Measurements from ENCODE around the gene TRAPPC12. TPM values are rescaled to one million over a fixed set of nuclear protein-coding genes. Genes with fewer than 3 reads are reported as not detected.

Gene TRAPPC12
- total RNA-seq, 1 donor from 2014 or later: 94.8 TPM

DNA sequence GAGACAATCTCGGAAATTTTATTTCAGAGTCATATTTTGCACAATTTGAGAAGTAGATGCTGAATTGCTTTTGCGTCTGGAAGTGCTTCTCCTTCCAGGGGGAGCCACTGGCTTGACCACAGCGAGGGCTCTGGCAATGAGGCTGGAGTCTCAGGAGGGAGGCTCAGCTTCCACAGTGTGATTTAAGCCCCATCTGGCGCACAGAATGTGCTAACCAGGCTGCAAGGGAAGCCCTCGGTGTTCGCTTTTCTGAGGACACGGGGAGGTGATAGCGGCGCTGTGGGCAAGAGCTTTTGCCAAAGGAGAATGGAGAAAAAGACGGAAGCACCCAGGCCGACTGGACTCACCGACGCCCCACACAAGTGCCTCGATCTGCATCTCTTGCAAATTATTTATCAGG lies 87.5 kb downstream of the TRAPPC12 start:
- TF ChIP-seq CTCF (IDR thresholded peaks at IDR 0.05) (no peak), POLR2AphosphoS5 (IDR thresholded peaks at IDR 0.05; ENCODE audit: insufficient read depth in 1 of 2, low read depth in 1 of 2) (no peak), POLR2A (IDR thresholded peaks at IDR 0.05) (no peak)
- H3K4me1 ChIP-seq: peaks cover 19% of the 10 kb centered on the region
- H3K27ac ChIP-seq: no peak overlapping the region
- H3K27me3 ChIP-seq: no peaks in the 10 kb centered on the region
- H3K9me3 ChIP-seq: no peaks in the 10 kb centered on the region
- no peak overlapping the region for H3K4me3 ChIP-seq
- intact Hi-C loops (cut with DNase I): no loop called here
- DNase-seq (ENCODE audit: extremely low spot score in 2 of 2): no peak
- H3K36me3 ChIP-seq: peaks cover 0 to 49% of the 10 kb centered on the region in 2 donors

DNA sequence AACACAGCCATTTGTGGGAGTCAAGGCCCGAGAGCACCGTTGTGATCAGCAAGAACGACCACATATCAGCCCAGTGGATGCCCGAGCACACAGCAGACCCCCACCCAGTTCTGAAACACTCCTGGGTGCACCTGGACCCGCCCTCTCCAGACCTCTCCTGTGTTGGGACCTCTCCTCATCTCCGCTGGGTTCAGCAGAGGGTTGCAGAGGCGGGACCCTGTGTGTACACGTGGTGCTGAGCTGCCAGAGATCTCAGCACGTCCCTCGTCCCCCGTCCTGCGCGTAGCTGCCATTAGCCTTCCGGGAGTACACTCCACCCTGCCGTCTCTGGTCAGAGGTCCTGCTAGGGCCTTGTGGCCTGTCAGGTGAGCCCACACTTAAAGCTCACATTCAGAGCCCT lies 88.2 kb downstream of the TRAPPC12 start:
- no peak for TF ChIP-seq CTCF (IDR thresholded peaks at IDR 0.05)
- DNase-seq (ENCODE audit: extremely low spot score in 2 of 2): no peak
- Histone ChIP-seq H3K27ac (no peak overlapping the region), H3K4me1 (peaks cover 16% of the 10 kb centered on the region), H3K4me3 (no peak overlapping the region), H3K36me3 (peaks cover 0 to 48% of the 10 kb centered on the region in 2 donors), H3K9me3 (no peaks in the 10 kb centered on the region), H3K27me3 (no peaks in the 10 kb centered on the region)
- intact Hi-C loops (cut with DNase I): no loop called here

GRCh38 chr2:3468296-3468988 lies 88.9 kb downstream of the TRAPPC12 start:
- TF ChIP-seq POLR2AphosphoS5 (IDR thresholded peaks at IDR 0.05; ENCODE audit: insufficient read depth in 1 of 2, low read depth in 1 of 2) (no peak), POLR2A (IDR thresholded peaks at IDR 0.05) (no peak), CTCF (IDR thresholded peaks at IDR 0.05) (no peak)
- Histone ChIP-seq H3K36me3 (peaks cover 0 to 42% of the 10 kb centered on the region in 2 donors), H3K27ac (peak overlapping the region; percentile 73), H3K4me1 (peaks cover 16% of the 10 kb centered on the region), H3K9me3 (no peaks in the 10 kb centered on the region), H3K27me3 (no peaks in the 10 kb centered on the region), H3K4me3 (no peak overlapping the region)
- no peak for DNase-seq (ENCODE audit: extremely low spot score in 2 of 2)
- intact Hi-C loops (cut with DNase I): no loop called here

- peaks cover 0 to 40% of the 10 kb centered on the region in 2 donors for H3K36me3 ChIP-seq
- no peak for DNase-seq (ENCODE audit: extremely low spot score in 2 of 2)
Observed at GRCh38 chr2:3469486-3469885, 90.0 kb downstream of the TRAPPC12 start.

More at GRCh38 chr2:3469486-3469885, 90.0 kb downstream of the TRAPPC12 start:
- Histone ChIP-seq H3K27ac (peak overlapping the region; percentile 73), H3K9me3 (no peaks in the 10 kb centered on the region), H3K4me1 (peaks cover 16% of the 10 kb centered on the region), H3K4me3 (no peak overlapping the region), H3K27me3 (no peaks in the 10 kb centered on the region)
- intact Hi-C loops (cut with DNase I): no loop called here
- TF ChIP-seq CTCF (IDR thresholded peaks at IDR 0.05) (no peak), POLR2A (IDR thresholded peaks at IDR 0.05) (no peak), POLR2AphosphoS5 (IDR thresholded peaks at IDR 0.05; ENCODE audit: insufficient read depth in 1 of 2, low read depth in 1 of 2) (no peak)

Data from vagina (tissue), 2 donors.